Mesodermal cell (in vitro differentiated cells): ENCODE results near the gene MAN1C1.

Source experiments
- H3K27ac ChIP-seq: 2 replicates; pipeline ENCODE4 v1.7.0; 2013; ENCODE audit warnings: mild to moderate bottlenecking, low read depth, low read length, moderate library complexity; ENCODE audit not compliant: severe bottlenecking
- H3K36me3 ChIP-seq: 2 replicates; pipeline ENCODE4 v1.7.1; 2013; ENCODE audit warnings: mild to moderate bottlenecking, low read length, moderate library complexity; ENCODE audit not compliant: control insufficient read depth, insufficient read depth
- H3K4me1 ChIP-seq: one replicate; pipeline ENCODE4 v1.7.1; 2013; ENCODE audit warnings: mild to moderate bottlenecking, low read length; ENCODE audit not compliant: insufficient read depth, control insufficient read depth, poor library complexity, severe bottlenecking
- H3K4me3 ChIP-seq: 2 replicates; pipeline ENCODE4 v1.7.0; 2013; ENCODE audit warnings: low read length, control low read depth, mild to moderate bottlenecking; ENCODE audit not compliant: insufficient read depth, poor library complexity, severe bottlenecking; ENCODE audit errors: extremely low read depth
- H3K9me3 ChIP-seq: 2 replicates; pipeline ENCODE4 v1.7.1; 2013; ENCODE audit warnings: mild to moderate bottlenecking, low read length, moderate library complexity; ENCODE audit not compliant: control insufficient read depth
- WGBS, 2 experiments: methylation state at CpG; one replicate each; pipeline ENCODE4 v1.1.5; 2013; ENCODE audit warnings: missing lambda C conversion rate in 2 of 2; ENCODE audit not compliant: insufficient coverage in 2 of 2; 5-methylcytosine and 5-hydroxymethylcytosine counted together

The MAN1C1 gene

GRCh38 chr1:25684216-25684965 lies 67.8 kb downstream of the MAN1C1 start:
- Histone ChIP-seq H3K4me3 (no peak overlapping the region), H3K36me3 (no peaks in the 10 kb centered on the region), H3K27ac (no peak overlapping the region), H3K4me1 (no peaks in the 10 kb centered on the region), H3K9me3 (no peaks in the 10 kb centered on the region)
- WGBS, 2 experiments = 90 to 94% methylated on average over 12 to 13 of the region's 13 CpGs

GRCh38 chr1:25685211-25685750 lies 68.7 kb downstream of the MAN1C1 start:
- H3K4me1 ChIP-seq = no peaks in the 10 kb centered on the region
- H3K27ac ChIP-seq = no peak overlapping the region
- WGBS, 2 experiments = 87 to 97% methylated on average over 11 of the region's 11 CpGs
- H3K4me3 ChIP-seq = no peak overlapping the region
- no peaks in the 10 kb centered on the region for H3K36me3 ChIP-seq
- no peaks in the 10 kb centered on the region for H3K9me3 ChIP-seq

- no peak overlapping the region for H3K4me3 ChIP-seq
- 94% methylated on average over 17 to 19 of the region's 19 CpGs for WGBS, 2 experiments
These were observed 69.5 kb downstream of the MAN1C1 start for GRCh38 chr1:25685938-25686665.

GRCh38 chr1:25687221-25688017 lies 70.8 kb downstream of the MAN1C1 start:
- H3K4me1 ChIP-seq = no peaks in the 10 kb centered on the region

More at GRCh38 chr1:25685938-25686665, 69.5 kb downstream of the MAN1C1 start:
- Histone ChIP-seq H3K27ac (no peak overlapping the region), H3K9me3 (no peaks in the 10 kb centered on the region), H3K4me1 (no peaks in the 10 kb centered on the region), H3K36me3 (no peaks in the 10 kb centered on the region)

GRCh38 chr1:25688390-25689119 lies 72.0 kb downstream of the MAN1C1 start:
- Histone ChIP-seq H3K9me3 (no peaks in the 10 kb centered on the region), H3K27ac (no peak overlapping the region), H3K36me3 (no peaks in the 10 kb centered on the region), H3K4me3 (no peak overlapping the region), H3K4me1 (no peaks in the 10 kb centered on the region)
- 94 to 97% methylated on average over 5 to 8 of the region's 9 CpGs for WGBS, 2 experiments

More at GRCh38 chr1:25687221-25688017, 70.8 kb downstream of the MAN1C1 start:
- Histone ChIP-seq H3K36me3 (no peaks in the 10 kb centered on the region), H3K9me3 (no peaks in the 10 kb centered on the region), H3K27ac (no peak overlapping the region), H3K4me3 (no peak overlapping the region)
- WGBS, 2 experiments = 90 to 95% methylated on average over 2 of the region's 6 CpGs

GRCh38 chr1:25689686-25690381 lies 73.2 kb downstream of the MAN1C1 start:
- no peaks in the 10 kb centered on the region for H3K4me1 ChIP-seq

GRCh38 chr1:25690396-25690956 lies 73.9 kb downstream of the MAN1C1 start:
- Histone ChIP-seq H3K4me1 (peaks cover 4% of the 10 kb centered on the region), H3K27ac (no peak overlapping the region), H3K36me3 (no peaks in the 10 kb centered on the region), H3K9me3 (no peaks in the 10 kb centered on the region), H3K4me3 (no peak overlapping the region)
- WGBS, 2 experiments = 88 to 90% methylated on average over 10 of the region's 13 CpGs

More at GRCh38 chr1:25689686-25690381, 73.2 kb downstream of the MAN1C1 start:
- Histone ChIP-seq H3K4me3 (no peak overlapping the region), H3K27ac (no peak overlapping the region), H3K9me3 (no peaks in the 10 kb centered on the region), H3K36me3 (no peaks in the 10 kb centered on the region)
- 91 to 97% methylated on average over 13 to 14 of the region's 18 CpGs for WGBS, 2 experiments

- WGBS, 2 experiments = 91 to 95% methylated on average over 7 of the region's 7 CpGs
- Histone ChIP-seq H3K27ac (no peak overlapping the region), H3K4me3 (no peak overlapping the region), H3K36me3 (no peaks in the 10 kb centered on the region), H3K9me3 (no peaks in the 10 kb centered on the region), H3K4me1 (peaks cover 10% of the 10 kb centered on the region)
These were observed 74.6 kb downstream of the MAN1C1 start for GRCh38 chr1:25691211-25691610.

GRCh38 chr1:25692560-25692959 lies 76.0 kb downstream of the MAN1C1 start:
- H3K4me3 ChIP-seq = no peak overlapping the region
- H3K4me1 ChIP-seq = peaks cover 15% of the 10 kb centered on the region
- no peaks in the 10 kb centered on the region for H3K9me3 ChIP-seq
- no peak overlapping the region for H3K27ac ChIP-seq
- no peaks in the 10 kb centered on the region for H3K36me3 ChIP-seq
- 58 to 63% methylated on average over 2 to 3 of the region's 6 CpGs for WGBS, 2 experiments
